Hypothalamus (tissue), 51 donors: ENCODE data around the gene CPT1A.
A peak's percentile ranks its signal among the peaks of the same experiment; 100 is the strongest.

Experiments used
- DNase-seq, 51 donors: peaks; one replicate each; lab custom pipeline; 2025; lab: John Stamatoyannopoulos, UW

Gene CPT1A

GRCh38 chr11:68722143-68722542 lies 119.6 kb downstream of the CPT1A start:
- DNase-seq, result no peak

- no peak for DNase-seq
These were observed 120.6 kb downstream of the CPT1A start for GRCh38 chr11:68721075-68721474.

- no peak for DNase-seq
These were observed 126.1 kb downstream of the CPT1A start for GRCh38 chr11:68715456-68716122.

GRCh38 chr11:68714060-68714856 lies 127.5 kb downstream of the CPT1A start:
- DNase-seq, result peak in 7 of 51 donors; percentile 6 to 30 (median 16)

- DNase-seq, result no peak
These were observed 130.6 kb downstream of the CPT1A start for GRCh38 chr11:68711114-68711513.

- DNase-seq, result no peak
These were observed 131.3 kb downstream of the CPT1A start for GRCh38 chr11:68710409-68710808.

GRCh38 chr11:68709062-68709461 lies 132.7 kb downstream of the CPT1A start:
- DNase-seq, result no peak

- no peak for DNase-seq
These were observed 134.2 kb downstream of the CPT1A start for GRCh38 chr11:68707527-68707926.

- no peak for DNase-seq
These were observed 136.8 kb downstream of the CPT1A start for GRCh38 chr11:68704887-68705286.
